Ovary (tissue), 3 donors: ENCODE measurements around the gene COPRS.

Source experiments
- CTCF ChIP-seq, 3 donors: fragments of 450-650 bp in 2 of 3; fragments of 200-600 bp in 1 of 3; IDR thresholded peaks; one replicate each; pipeline versions ENCODE4 v1.5.1 to v1.8.0; 2016 to 2022; ENCODE audit warnings: antibody characterized with exemption in 3 of 3, mild to moderate bottlenecking in 1 of 3
- POLR2A ChIP-seq: fragments of 450-650 bp; IDR thresholded peaks from one replicate; pipeline ENCODE4 v1.6.1; 2017; ENCODE audit warnings: antibody characterized with exemption, mild to moderate bottlenecking, moderate library complexity
- donor health status: DM: no; HTN: no; CAD: no.

GRCh38 chr17:31869797-31870568, 10.9 kb upstream of the COPRS start:
- TF ChIP-seq CTCF (IDR thresholded peaks at IDR 0.05) (no peak), POLR2A (no peak)
